ENCODE measurements around the gene CDH16.

CDH16 gene

DNA sequence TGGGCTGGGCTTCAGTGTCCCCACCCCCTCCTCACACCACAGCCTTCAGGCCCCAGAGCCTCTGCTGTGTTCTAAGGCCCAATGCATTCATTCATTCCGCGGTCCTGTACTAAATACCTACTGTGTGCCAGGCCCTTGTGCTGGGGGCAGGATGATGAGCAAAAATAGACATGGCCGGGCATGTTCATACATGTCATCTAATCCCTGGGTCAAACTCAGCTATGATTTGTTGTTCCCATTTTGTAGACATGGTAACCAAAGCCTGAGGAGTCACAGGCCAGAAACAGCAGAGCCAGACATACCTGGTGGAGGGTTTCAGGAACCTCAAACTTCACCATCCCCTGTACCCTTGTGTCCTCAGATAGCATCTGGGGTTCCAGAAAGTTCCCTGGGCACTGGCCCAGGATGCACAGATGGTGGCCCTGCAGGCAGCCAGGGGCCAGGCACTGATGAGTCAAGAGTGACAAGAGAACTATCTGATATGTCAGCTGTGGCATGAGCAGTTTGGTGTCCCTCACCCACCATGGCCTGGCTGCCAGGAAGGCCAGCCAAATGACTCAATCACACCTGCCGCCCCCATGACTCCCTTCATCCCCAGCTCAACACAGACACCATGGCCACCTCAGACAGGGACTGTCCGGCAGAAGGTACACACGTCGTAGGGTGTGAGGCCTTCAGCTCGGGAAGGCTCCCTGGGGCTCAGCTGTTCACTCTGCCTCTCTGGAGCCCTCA, 9.4 kb upstream of the CDH16 start:
- H3K4me3 ChIP-seq (ENCODE audit: control insufficient read depth, low read depth, low read length): no peak overlapping the region
- DNase-seq (ENCODE audit: low read depth): peak; percentile 43
- TF ChIP-seq, protein P1, sequence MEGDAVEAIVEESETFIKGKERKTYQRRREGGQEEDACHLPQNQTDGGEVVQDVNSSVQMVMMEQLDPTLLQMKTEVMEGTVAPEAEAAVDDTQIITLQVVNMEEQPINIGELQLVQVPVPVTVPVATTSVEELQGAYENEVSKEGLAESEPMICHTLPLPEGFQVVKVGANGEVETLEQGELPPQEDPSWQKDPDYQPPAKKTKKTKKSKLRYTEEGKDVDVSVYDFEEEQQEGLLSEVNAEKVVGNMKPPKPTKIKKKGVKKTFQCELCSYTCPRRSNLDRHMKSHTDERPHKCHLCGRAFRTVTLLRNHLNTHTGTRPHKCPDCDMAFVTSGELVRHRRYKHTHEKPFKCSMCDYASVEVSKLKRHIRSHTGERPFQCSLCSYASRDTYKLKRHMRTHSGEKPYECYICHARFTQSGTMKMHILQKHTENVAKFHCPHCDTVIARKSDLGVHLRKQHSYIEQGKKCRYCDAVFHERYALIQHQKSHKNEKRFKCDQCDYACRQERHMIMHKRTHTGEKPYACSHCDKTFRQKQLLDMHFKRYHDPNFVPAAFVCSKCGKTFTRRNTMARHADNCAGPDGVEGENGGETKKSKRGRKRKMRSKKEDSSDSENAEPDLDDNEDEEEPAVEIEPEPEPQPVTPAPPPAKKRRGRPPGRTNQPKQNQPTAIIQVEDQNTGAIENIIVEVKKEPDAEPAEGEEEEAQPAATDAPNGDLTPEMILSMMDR (conservative IDR thresholded peaks at IDR 0.05; ENCODE audit: control insufficient read depth, insufficient read depth, low read depth, low read length): no peak

DNA sequence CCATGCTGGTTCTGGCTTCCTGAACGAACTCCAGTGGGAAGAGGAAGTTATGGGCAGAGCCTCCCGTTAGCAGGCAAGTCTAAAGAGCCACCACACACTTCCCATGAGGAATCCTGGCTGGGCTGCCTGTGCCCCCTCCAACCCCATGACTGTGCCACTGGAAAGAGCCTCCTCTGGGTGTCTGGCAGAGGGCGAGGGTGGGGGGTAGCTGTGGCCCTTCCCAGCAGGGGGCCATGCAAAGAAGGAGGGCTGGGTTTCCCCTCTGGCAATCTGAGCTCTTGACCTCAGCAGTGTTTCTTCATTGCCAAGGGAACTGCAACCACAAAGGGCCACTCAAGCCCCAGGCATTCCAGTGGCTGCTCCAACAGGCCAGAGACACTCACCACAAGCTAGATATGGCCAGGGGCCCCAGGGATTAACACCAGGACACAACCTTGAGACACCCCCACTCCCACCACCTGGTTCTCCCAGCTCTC, 8.3 kb upstream of the CDH16 start:
- no peak overlapping the region for H3K4me3 ChIP-seq (ENCODE audit: control insufficient read depth, low read depth, low read length)
- TF ChIP-seq, protein P1 (conservative IDR thresholded peaks at IDR 0.05; ENCODE audit: control insufficient read depth, insufficient read depth, low read depth, low read length): no peak
- peak; percentile 66 for DNase-seq (ENCODE audit: low read depth)

DNA sequence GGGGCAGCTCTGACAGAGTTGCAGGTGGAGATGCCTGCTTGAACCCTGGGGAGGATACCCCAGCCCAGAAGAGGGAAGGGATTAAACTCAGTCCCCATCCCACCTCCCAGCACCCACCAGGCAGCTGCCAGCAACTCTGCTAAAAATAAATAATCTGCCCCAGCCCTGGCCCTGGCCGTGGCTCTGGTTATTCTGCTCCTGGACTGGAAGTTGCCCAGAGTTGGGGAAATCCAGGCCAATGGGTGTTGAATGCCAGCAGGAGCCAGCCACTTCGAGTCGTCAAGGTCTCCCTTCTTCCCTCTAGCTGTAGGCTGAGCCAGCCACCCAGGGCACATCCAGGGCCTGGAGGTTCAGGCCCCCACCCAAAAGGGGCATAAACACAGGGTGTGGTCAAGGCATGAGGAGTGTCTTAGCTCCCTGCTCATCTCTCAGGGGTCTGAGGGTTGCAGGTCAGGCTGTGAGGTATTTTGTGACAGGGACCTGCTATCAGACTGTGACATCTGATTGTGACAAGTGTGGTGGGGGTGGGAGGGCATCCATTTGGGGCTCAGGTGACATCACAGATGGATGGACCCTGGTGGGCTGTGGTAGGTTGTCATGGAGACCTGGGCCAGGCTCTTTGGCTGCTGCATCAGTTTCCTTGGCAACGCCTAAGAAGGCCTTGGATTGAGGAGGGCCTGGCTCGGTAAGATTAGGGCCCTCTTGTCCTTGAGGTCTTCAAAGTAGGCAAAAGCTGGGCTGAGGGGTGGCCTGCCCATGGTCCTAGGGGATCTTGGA, 7.7 kb upstream of the CDH16 start:
- TF ChIP-seq, protein P1 (conservative IDR thresholded peaks at IDR 0.05; ENCODE audit: control insufficient read depth, insufficient read depth, low read depth, low read length): no peak
- DNase-seq (ENCODE audit: low read depth): no peak
- no peak overlapping the region for H3K4me3 ChIP-seq (ENCODE audit: control insufficient read depth, low read depth, low read length)

DNA sequence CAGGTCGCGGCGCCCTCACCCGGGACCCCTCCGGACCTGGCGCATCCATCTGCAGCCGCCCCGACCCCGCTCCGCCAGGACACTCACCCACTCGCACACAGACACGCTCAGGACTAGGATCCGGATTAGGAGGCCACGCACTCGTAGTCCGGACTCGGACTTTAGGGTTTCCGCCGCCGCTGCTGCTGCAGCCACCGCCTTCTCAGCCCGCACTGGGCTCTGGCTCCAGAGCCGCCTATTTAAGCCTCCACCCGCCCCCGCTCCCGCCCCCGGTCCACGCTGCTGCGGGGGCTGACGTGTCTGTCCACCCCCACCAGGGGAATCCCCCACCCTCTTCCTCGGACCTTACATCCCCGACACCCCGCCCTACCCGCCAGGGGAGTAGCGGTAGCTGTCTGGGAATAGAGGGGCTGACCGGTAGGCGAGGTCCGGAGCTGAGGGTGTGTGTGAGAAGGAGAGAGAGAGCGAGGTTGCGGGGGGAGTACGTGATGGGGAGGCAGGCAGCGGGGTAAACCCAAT, 6.7 kb upstream of the CDH16 start, which contains the start of gene RRAD:
TSS of gene RRAD (minus strand) at position 214 of the 519 bp plus-strand sequence. CDS start 356 bp downstream, outside the sequence.
- TF ChIP-seq, protein P1 (conservative IDR thresholded peaks at IDR 0.05; ENCODE audit: control insufficient read depth, insufficient read depth, low read depth, low read length): no peak
- no peak for DNase-seq (ENCODE audit: low read depth)
- peak within 1 kb of the TSS; percentile 21 for H3K4me3 ChIP-seq (ENCODE audit: control insufficient read depth, low read depth, low read length)

DNA sequence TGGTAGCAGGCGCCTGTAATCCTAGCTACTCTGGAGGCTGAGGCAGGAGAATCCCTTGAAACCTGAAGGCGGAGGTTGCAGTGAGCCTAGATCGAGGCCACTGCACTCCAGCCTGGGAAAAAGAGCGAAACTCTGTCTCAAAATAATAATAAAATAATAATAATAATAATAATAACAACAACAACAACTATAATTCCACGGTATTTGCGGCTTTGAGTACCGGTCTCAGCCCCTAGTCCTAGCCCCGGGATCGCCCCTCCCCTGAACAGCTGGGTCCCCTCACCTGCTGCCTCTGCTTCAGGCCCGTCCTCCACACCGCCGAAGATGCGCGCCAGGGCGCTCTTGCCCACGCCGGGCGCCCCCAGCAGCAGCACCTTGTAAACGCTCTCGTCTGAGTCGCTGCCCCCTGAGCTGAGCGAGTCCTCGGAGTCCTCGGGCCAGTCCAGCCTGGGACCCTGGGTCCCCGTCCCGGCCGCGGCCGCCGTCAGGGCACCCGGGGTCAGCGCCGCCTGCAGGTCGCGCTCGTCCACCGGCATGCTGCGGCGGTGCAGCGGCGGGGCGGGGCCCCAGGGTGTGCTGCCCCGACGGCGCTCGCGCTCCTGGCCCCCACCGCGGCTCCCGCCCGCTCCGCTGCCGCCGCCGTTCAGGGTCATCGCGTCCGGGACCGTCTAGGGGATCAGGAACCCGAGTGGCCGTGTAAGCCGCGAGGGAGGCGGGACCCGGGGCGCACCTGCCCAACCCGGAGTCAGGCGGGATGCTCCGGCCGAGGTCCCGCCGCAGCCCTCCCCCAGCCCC, 6.0 kb upstream of the CDH16 start:
- peak overlapping the region; percentile 21 for H3K4me3 ChIP-seq (ENCODE audit: control insufficient read depth, low read depth, low read length)
- DNase-seq (ENCODE audit: low read depth): no peak
- TF ChIP-seq, protein P1 (conservative IDR thresholded peaks at IDR 0.05; ENCODE audit: control insufficient read depth, insufficient read depth, low read depth, low read length): no peak

DNA sequence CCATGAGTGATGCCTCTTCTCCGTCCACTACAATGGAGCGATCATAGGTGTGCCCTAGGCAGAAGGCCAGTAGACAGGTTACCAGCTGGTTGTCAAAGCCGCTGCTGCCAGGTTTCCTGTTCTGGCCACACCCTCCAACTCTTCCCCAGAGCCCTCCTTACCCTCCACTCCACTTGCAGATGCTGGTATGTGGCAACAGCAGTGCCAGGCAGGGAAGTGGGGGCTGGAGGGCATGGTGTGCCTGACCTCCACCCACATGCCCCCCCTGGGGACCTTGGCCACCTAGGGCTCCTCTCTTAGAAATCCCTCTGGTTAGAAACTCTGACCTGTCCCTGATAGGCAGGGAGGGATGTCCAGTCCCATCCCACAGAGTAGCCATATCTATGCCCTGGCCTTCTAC, 5.2 kb upstream of the CDH16 start:
- TF ChIP-seq, protein P1 (conservative IDR thresholded peaks at IDR 0.05; ENCODE audit: control insufficient read depth, insufficient read depth, low read depth, low read length): no peak
- DNase-seq (ENCODE audit: low read depth): no peak
- no peak overlapping the region for H3K4me3 ChIP-seq (ENCODE audit: control insufficient read depth, low read depth, low read length)
